GM23248 (cell line): ENCODE results near the gene SLC2A3.

Experiments
- EZH2 ChIP-seq: fragments of 200-600 bp; sonication (generic); IDR thresholded peaks from 2 replicates; pipeline ENCODE4 v1.6.1; 2018; ENCODE audit warnings: antibody characterized with exemption, mild to moderate bottlenecking; ENCODE audit not compliant: insufficient read depth, poor library complexity, severe bottlenecking
- EZH2phosphoT487 ChIP-seq: fragments of 200-600 bp; sonication (generic); IDR thresholded peaks from 2 replicates; pipeline ENCODE4 v1.6.1; 2018; ENCODE audit warnings: antibody characterized with exemption, moderate library complexity, mild to moderate bottlenecking, low read depth; ENCODE audit not compliant: insufficient read depth

DNA sequence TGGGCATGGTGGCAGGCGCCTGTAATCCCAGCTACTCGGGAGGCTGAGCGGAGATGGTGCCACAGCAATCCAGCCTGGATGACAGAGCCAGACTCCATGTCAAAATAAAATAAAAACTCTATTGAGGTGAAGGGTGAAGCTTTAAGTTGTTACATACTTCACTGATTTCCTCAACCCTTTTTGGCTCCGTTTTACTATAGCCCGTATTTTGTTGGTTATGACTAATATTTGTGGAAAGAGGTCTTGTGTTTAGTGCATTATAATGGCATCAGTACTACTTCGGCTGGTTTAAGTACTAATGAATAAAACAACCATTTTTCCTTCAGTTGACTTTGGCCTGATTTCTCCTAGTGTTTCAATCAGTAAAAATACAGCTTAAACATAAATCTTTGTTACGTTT is 36.2 kb downstream of the SLC2A3 start:
- TF ChIP-seq EZH2phosphoT487 (no peak), EZH2 (no peak)
